GM12864 (cell line): Measurements from ENCODE around the gene ALOX12.

Experiments used
- DNase-seq: peaks from one replicate; pipeline ENCODE4 v3.0.0-alpha.2; 2011; ENCODE audit warnings: low read depth
- H3K4me3 ChIP-seq: 2 replicates; pipeline ENCODE4 v1.5.1; 2011; ENCODE audit warnings: mild to moderate bottlenecking, low read depth, low read length, control low read depth
- TF ChIP-seq, protein P1 (sequence below): IDR thresholded peaks from 2 replicates; pipeline ENCODE4 v1.5.1; 2011; ENCODE audit warnings: low read depth, mild to moderate bottlenecking, moderate library complexity, low read length, control low read depth, inconsistent platforms; ENCODE audit errors: missing control alignments

Gene ALOX12

DNA sequence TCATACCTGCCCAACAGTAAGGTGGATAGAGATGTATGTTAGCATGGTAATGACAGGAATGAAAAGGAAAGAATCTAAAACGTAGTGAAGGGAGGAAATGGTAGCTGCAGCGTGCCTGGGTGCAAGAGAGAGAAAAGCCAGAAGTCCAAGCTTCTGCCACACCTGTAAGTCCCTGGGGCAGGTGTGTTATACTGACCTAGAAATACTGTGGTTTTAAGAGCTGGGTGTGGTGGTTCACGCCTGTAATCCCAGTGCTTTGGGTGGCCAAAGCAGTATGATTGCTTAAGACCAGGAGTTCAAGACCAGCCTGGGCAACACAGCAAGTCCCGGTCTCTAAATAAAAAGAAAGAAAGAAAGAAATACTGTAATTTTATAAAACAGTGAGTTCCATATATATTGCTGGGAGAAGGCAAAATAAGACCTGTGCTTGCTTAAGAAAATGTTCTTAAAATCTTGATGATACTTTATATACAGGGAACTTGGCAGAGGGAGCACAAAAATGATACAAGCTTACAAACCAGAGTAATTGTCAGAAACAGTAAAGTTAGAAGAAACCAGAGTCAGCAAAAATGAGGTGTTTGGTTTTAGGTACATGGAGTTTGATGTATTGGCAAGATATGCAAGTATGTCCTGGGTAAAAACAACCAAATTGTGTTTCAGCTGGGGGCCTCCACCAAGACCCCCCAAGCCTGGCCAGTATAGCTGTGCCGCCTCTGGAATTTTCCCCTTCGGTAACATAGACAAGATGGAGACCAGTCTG lies 6.6 kb downstream of the ALOX12 start:
- no peak for DNase-seq
- H3K4me3 ChIP-seq: no peak overlapping the region
- TF ChIP-seq, protein P1, sequence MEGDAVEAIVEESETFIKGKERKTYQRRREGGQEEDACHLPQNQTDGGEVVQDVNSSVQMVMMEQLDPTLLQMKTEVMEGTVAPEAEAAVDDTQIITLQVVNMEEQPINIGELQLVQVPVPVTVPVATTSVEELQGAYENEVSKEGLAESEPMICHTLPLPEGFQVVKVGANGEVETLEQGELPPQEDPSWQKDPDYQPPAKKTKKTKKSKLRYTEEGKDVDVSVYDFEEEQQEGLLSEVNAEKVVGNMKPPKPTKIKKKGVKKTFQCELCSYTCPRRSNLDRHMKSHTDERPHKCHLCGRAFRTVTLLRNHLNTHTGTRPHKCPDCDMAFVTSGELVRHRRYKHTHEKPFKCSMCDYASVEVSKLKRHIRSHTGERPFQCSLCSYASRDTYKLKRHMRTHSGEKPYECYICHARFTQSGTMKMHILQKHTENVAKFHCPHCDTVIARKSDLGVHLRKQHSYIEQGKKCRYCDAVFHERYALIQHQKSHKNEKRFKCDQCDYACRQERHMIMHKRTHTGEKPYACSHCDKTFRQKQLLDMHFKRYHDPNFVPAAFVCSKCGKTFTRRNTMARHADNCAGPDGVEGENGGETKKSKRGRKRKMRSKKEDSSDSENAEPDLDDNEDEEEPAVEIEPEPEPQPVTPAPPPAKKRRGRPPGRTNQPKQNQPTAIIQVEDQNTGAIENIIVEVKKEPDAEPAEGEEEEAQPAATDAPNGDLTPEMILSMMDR: no peak

DNA sequence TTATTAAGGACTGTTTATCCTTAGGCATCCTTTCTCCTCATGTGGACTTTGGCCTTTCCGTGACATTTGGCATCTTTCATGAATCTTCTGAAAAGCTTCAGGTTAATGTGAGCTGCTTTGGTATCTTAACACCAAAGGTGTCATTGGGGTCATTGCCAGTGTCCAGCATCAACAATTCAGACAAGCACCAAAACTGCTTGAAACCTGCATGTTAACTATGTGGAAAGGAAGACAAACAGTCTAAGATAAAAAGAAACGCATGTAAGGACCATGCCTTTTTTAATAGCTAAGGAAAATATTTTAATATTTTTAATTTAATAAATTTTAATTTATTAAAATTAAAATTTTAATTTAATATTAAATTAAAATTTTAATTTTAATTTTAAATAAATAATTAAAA lies 7.9 kb downstream of the ALOX12 start:
- H3K4me3 ChIP-seq: no peak overlapping the region
- TF ChIP-seq, protein P1: no peak
- no peak for DNase-seq

DNA sequence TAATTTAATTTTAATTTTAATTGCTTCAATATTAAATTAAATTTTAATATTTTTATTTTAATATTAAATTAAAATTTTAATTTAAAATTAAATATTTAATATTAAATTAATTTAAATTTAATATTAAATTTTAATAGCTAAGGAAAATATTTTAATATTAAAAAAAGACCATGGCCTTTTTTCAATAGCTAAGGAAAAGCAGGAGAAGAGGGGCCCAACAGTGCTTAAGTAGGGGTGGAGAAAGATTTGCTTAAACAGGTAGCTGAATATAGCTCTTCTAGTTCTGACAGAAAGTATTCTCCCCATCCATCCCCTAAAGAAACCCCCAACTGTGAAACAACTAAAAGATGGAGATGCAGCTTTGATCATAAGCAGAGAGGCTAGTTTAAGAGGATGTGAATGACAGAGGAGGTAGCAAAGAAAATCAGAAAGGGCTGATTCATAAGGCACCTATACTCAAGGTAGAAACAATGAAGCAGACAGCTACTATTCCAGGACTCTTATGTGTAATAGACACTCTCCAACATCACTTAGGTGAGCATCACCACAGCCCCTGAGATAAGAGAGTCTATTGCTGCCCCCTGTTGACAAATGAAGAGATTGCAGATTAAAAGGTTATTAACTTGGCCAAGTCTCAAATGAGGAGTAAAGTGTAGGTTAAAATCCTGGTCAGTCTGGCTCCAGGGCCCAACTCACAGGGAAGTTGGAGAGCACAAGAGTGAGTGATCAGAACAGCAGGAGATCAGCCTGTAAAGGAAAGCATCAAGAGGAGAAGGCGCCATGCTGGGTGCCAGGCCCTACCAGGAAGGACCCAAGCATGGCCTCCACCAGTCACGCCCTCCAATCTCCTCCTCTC lies 8.8 kb downstream of the ALOX12 start:
- TF ChIP-seq, protein P1: peak; percentile 68
- H3K4me3 ChIP-seq: no peak overlapping the region
- no peak for DNase-seq

DNA sequence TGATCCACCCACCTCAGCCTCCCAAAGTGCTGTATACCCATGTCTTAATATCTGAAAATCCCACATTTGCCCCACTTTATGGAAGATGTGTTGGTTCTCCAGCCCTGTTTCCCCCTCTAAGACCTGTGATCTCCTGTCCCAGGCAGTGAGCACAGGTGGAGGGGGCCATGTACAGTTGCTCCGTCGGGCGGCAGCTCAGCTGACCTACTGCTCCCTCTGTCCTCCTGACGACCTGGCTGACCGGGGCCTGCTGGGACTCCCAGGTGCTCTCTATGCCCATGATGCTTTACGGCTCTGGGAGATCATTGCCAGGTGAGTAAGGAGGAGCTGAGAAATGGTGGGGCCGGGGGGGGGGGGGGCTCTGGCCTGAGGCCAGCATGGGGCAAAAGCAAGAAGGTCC lies 9.9 kb downstream of the ALOX12 start:
- H3K4me3 ChIP-seq: no peak overlapping the region
- no peak for DNase-seq
- TF ChIP-seq, protein P1: no peak

DNA sequence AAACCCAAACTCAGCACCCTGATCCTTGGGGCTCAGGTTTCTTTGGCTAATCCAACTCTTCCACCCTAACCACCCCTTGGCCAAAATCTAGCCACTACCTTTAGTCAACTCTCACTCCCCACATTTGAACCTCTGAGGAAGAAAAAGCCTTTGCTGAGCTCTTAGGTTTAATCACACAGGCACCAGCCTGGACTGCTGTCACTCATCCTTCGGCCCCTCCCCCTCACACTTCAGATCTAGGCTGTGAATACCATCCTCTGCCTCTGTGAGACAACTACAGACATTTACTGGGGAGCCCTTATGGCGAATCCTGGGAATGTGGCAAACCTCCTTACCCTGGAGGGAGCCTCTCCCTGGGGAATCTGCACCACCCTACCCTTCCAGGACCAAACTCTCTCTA lies 11.3 kb downstream of the ALOX12 start:
- H3K4me3 ChIP-seq: no peak overlapping the region
- TF ChIP-seq, protein P1: no peak
- DNase-seq: no peak

DNA sequence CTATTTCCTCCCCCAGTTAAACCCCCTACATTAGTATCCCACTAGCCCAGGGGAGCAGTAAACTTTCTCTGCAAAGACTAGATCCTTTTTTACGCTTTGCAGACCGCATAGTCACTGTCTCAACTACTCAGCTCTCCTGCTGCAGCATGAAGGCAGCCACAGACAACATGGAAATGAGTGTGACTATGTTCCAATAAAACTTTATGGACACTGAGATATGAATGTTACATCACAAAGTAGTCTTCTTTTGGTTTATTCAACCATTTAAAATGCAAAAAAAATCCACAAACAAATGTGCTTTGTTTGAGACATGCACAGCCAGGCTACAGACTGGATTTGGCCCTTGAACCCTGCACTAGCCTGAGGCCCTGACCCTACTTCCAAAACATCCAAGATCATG lies 14.7 kb downstream of the ALOX12 start:
- DNase-seq: no peak
- TF ChIP-seq, protein P1: no peak
- no peak overlapping the region for H3K4me3 ChIP-seq
